KBM-7 (cell line): ENCODE results near the gene HCFC2.
"Not testable (repeated sequence)": the region's sequence is repeated elsewhere in the genome, so short reads cannot be mapped to it uniquely, and the experiment has no call there.

Experiments used
- DNase-seq: peaks from one replicate; pipeline ENCODE4 v3.0.0-alpha.2; 2015
- in situ Hi-C: fragments of 300-500 bp; cut with MboI; formaldehyde crosslinking; loops from 2 replicates; pipeline ENCODE4 v1.14.3; 2020; ENCODE audit warnings: low sequenced_read_pairs, low pct_unique_long_range_greater_than_20kb, mixed read lengths

HCFC2 gene

GRCh38 chr12:104108755-104109445 is 44.6 kb downstream of the HCFC2 start:
- in situ Hi-C loops = loop anchor here (25.0 kb wide), 1 partner anchor 222 kb away; no protein-coding TSS in a partner anchor

GRCh38 chr12:104109446-104110271 is 45.3 kb downstream of the HCFC2 start:
- in situ Hi-C loops = loop anchor here (25.0 kb wide), 1 partner anchor 222 kb away; no protein-coding TSS in a partner anchor
- no peak for DNase-seq

More at GRCh38 chr12:104108755-104109445, 44.6 kb downstream of the HCFC2 start:
- peak; percentile 81 for DNase-seq

GRCh38 chr12:104114834-104115586 is 50.7 kb downstream of the HCFC2 start:
- DNase-seq = not testable (repeated sequence)
- in situ Hi-C loops = loop anchor here (25.0 kb wide), 1 partner anchor 228 kb away; no protein-coding TSS in a partner anchor

- no peak for DNase-seq
- in situ Hi-C loops = loop anchor here (25.0 kb wide), 1 partner anchor 228 kb away; no protein-coding TSS in a partner anchor
Observed at GRCh38 chr12:104115587-104115975, 51.2 kb downstream of the HCFC2 start.

- DNase-seq = no peak
- in situ Hi-C loops = loop anchor here (25.0 kb wide), 1 partner anchor 234 kb away; no protein-coding TSS in a partner anchor
Observed at GRCh38 chr12:104121001-104121400, 56.7 kb downstream of the HCFC2 start.

- DNase-seq = no peak
- in situ Hi-C loops = loop anchor here (25.0 kb wide), 1 partner anchor 235 kb away; no protein-coding TSS in a partner anchor
Observed at GRCh38 chr12:104122298-104122697, 58.0 kb downstream of the HCFC2 start.

GRCh38 chr12:104126548-104126947 is 62.2 kb downstream of the HCFC2 start:
- in situ Hi-C loops = no loop called here
- no peak for DNase-seq

GRCh38 chr12:104130760-104131159 is 66.4 kb downstream of the HCFC2 start:
- no peak for DNase-seq
- in situ Hi-C loops = no loop called here

- no peak for DNase-seq
- in situ Hi-C loops = no loop called here
Observed at GRCh38 chr12:104131609-104132008, 67.3 kb downstream of the HCFC2 start.

GRCh38 chr12:104132351-104132956 is 68.1 kb downstream of the HCFC2 start:
- no peak for DNase-seq
- in situ Hi-C loops = no loop called here

GRCh38 chr12:104133321-104133720 is 69.0 kb downstream of the HCFC2 start:
- in situ Hi-C loops = no loop called here

GRCh38 chr12:104133866-104134265 is 69.5 kb downstream of the HCFC2 start:
- no peak for DNase-seq
- in situ Hi-C loops = no loop called here

More at GRCh38 chr12:104133321-104133720, 69.0 kb downstream of the HCFC2 start:
- DNase-seq = peak; percentile 48

- in situ Hi-C loops = no loop called here
- DNase-seq = no peak
Observed at GRCh38 chr12:104134882-104135281, 70.6 kb downstream of the HCFC2 start.

- DNase-seq = no peak
- in situ Hi-C loops = no loop called here
Observed at GRCh38 chr12:104136577-104136976, 72.2 kb downstream of the HCFC2 start.

GRCh38 chr12:104137001-104137901 is 72.9 kb downstream of the HCFC2 start:
- in situ Hi-C loops = no loop called here
- DNase-seq = peak; percentile 55

- peak; percentile 95 for DNase-seq
- in situ Hi-C loops = no loop called here
Observed at GRCh38 chr12:104137902-104138796, 73.8 kb downstream of the HCFC2 start, which contains the start of gene NFYB. TSS of gene NFYB (minus strand) at chr12:104138210. CDS start at chr12:104135453, 2,757 bp downstream.

GRCh38 chr12:104138797-104139152 is 74.4 kb downstream of the HCFC2 start:
- DNase-seq = no peak
- in situ Hi-C loops = no loop called here
